ENCODE data around the gene CRACDL.

Gene CRACDL

DNA sequence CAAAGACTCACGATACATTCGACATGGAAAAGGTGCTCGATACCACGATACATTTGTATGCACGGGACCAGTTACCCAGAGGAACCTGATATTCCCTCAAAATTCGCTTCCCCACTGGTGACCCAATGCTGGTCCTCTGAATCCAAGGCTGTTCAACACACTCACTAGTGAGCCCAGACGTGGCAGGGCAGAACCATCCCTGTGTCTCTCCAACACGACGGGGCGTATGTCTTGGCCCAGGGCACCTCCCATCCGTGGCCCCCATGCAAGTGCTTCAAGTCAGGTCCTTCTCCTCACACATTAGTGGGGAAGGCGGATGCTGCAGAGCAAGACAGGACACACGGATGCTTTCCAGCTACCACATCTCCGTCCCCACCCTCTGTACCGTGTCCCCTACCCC is 6.1 kb downstream of the CRACDL start:
- TF ChIP-seq, protein P1, sequence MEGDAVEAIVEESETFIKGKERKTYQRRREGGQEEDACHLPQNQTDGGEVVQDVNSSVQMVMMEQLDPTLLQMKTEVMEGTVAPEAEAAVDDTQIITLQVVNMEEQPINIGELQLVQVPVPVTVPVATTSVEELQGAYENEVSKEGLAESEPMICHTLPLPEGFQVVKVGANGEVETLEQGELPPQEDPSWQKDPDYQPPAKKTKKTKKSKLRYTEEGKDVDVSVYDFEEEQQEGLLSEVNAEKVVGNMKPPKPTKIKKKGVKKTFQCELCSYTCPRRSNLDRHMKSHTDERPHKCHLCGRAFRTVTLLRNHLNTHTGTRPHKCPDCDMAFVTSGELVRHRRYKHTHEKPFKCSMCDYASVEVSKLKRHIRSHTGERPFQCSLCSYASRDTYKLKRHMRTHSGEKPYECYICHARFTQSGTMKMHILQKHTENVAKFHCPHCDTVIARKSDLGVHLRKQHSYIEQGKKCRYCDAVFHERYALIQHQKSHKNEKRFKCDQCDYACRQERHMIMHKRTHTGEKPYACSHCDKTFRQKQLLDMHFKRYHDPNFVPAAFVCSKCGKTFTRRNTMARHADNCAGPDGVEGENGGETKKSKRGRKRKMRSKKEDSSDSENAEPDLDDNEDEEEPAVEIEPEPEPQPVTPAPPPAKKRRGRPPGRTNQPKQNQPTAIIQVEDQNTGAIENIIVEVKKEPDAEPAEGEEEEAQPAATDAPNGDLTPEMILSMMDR (IDR thresholded peaks at IDR 0.05; ENCODE audit: low read depth, low read length) = no peak
- H3K9me3 ChIP-seq = no peaks in the 10 kb centered on the region
- no peaks in the 10 kb centered on the region for H3K4me1 ChIP-seq
- H3K36me3 ChIP-seq = no peaks in the 10 kb centered on the region
- H3K27me3 ChIP-seq = 0 out of 2 replicates have a peak, but pooled peaks cover 1% of the 10 kb centered on the region
- H3K4me3 ChIP-seq (ENCODE audit: low read depth, low read length) = no peak overlapping the region
- no peak for DNase-seq

GRCh38 chr2:98928242-98928641 is 7.8 kb downstream of the CRACDL start:
- Histone ChIP-seq H3K4me3 (ENCODE audit: low read depth, low read length) (no peak overlapping the region), H3K4me1 (no peaks in the 10 kb centered on the region), H3K27me3 (no peaks in the 10 kb centered on the region), H3K36me3 (no peaks in the 10 kb centered on the region), H3K9me3 (no peaks in the 10 kb centered on the region)
- DNase-seq = no peak
- TF ChIP-seq, protein P1 (IDR thresholded peaks at IDR 0.05; ENCODE audit: low read depth, low read length) = no peak

DNA sequence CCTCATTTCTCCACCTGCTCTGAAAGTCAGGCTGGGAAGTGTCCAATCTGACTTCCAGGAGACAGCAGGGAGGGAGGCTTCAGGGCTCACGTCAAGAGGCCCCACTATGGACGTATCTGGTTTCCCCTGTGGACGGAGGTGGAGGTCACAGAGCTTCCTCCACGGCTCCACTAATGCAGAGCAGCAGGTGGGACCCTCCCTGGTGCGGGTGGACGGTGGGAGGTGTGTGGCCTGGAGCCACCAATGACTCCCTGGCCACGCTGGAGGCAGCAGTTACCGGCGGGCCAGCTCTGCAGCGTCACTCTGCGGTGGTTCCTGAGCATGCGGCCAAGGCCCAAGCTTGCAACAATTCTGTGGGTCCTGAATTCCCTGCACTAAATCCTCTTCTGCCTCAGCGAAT is 9.0 kb downstream of the CRACDL start:
- no peak for DNase-seq
- no peak overlapping the region for H3K4me3 ChIP-seq (ENCODE audit: low read depth, low read length)
- no peaks in the 10 kb centered on the region for H3K4me1 ChIP-seq
- TF ChIP-seq, protein P1 (IDR thresholded peaks at IDR 0.05; ENCODE audit: low read depth, low read length) = no peak
- H3K36me3 ChIP-seq = no peaks in the 10 kb centered on the region
- H3K27me3 ChIP-seq = no peaks in the 10 kb centered on the region
- no peaks in the 10 kb centered on the region for H3K9me3 ChIP-seq

DNA sequence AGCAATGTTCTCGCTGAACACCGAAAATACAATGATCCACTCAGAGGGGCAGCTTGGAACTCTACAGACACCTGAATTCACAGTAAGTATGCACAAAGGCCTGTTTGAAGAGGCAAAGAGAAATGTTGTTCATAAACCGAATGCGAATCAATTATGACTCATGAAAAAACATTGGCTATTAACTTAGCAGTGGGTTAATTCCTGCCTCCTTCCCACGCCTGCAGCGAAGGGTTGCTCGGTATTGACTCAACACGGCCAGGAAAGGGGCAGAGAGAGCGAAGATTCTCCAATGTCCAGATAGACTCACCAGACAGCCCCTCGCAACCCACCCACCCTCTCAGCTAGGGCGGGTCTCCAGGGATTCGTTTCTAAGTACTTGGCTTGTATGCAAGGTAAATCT is 9.4 kb downstream of the CRACDL start:
- no peak overlapping the region for H3K4me3 ChIP-seq (ENCODE audit: low read depth, low read length)
- H3K4me1 ChIP-seq = no peaks in the 10 kb centered on the region
- no peak for DNase-seq
- H3K27me3 ChIP-seq = no peaks in the 10 kb centered on the region
- TF ChIP-seq, protein P1 (IDR thresholded peaks at IDR 0.05; ENCODE audit: low read depth, low read length) = no peak
- H3K36me3 ChIP-seq = no peaks in the 10 kb centered on the region
- H3K9me3 ChIP-seq = no peaks in the 10 kb centered on the region

DNA sequence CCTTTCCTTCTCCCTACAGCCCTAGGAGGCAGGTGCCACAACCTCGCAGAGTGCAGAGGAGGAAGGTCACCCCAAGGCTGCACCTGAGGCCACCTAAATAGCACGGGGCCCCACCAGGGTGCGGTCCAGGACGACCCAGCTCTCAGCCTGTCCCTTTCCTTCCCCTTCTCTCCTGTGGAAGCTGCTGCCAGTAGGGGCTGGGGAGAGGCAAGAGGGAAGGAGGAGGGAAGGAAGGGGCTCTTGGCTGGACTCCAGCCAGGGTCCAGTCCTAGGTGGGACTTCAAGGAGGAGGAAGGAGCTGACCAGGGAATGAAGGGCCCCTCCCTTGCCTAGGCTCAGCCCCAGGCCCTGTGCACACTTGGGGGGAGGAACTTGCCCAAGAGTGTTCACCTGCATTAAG is 11.1 kb downstream of the CRACDL start:
- no peaks in the 10 kb centered on the region for H3K36me3 ChIP-seq
- H3K4me3 ChIP-seq (ENCODE audit: low read depth, low read length) = no peak overlapping the region
- no peaks in the 10 kb centered on the region for H3K9me3 ChIP-seq
- TF ChIP-seq, protein P1 (IDR thresholded peaks at IDR 0.05; ENCODE audit: low read depth, low read length) = no peak
- no peak for DNase-seq
- no peaks in the 10 kb centered on the region for H3K27me3 ChIP-seq
- no peaks in the 10 kb centered on the region for H3K4me1 ChIP-seq

DNA sequence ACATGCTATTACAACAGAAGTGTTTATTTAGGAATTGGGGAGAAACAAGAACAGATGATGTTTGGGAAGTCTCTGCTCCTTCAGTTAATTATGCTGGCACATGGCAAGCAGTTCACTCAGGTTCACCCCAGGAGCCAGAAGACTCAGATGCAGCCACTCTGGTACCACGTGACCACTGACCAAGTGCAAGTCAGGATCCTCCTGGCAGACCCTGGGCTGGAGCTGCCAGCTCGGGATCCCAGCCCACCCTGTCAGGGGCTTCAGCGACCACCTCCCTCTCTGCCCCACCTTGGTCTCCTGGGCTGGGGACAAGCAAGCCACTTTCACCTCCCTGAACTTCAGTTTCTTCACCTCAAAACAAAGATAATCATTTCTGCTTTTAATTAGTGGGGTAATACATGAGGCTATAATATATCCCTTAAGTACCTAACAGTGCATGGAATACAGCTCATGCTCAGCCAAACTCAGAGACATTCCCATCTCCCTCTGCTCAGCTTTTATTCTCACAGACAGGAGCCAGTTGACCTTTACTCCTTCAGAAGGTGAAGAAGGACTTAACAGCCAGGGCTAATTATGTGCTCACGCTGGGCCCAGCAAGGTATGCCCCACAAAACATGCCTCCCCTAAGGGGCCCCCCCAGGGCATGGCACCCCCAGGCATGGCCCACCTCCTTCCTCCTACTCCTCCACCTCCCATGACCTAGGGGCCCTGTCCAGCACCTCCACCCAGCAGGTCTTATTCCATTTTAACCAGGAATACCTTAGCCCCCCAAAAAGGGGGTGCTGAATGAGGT is 11.8 kb downstream of the CRACDL start:
- H3K4me3 ChIP-seq (ENCODE audit: low read depth, low read length) = no peak overlapping the region
- H3K27me3 ChIP-seq = no peaks in the 10 kb centered on the region
- H3K9me3 ChIP-seq = no peaks in the 10 kb centered on the region
- TF ChIP-seq, protein P1 (IDR thresholded peaks at IDR 0.05; ENCODE audit: low read depth, low read length) = no peak
- no peaks in the 10 kb centered on the region for H3K36me3 ChIP-seq
- H3K4me1 ChIP-seq = no peaks in the 10 kb centered on the region
- no peak for DNase-seq

Data from BE2C (cell line).